Adrenal gland (tissue), 5 donors: ENCODE results near the gene CES1.

Experiments used
- CTCF ChIP-seq, 6 experiments: fragments of 450-650 bp in 4 of 6; fragments of 200-600 bp in 2 of 6; sonication (generic) in 1 of 6; IDR thresholded peaks; 1 replicate in 5 of 6; 2 replicates in 1 of 6; pipeline versions ENCODE4 v1.5.1 to v1.8.0; 2016 to 2021; ENCODE audit warnings: antibody characterized with exemption in 6 of 6, mild to moderate bottlenecking in 2 of 6, moderate library complexity in 1 of 6
- POLR2A ChIP-seq, 2 donors: fragments of 450-650 bp; IDR thresholded peaks; one replicate each; pipeline ENCODE4 v1.6.1; 2017; ENCODE audit warnings: antibody characterized with exemption in 2 of 2, mild to moderate bottlenecking in 2 of 2, moderate library complexity in 1 of 2
- donor health status: DM: no; HTN: no; CAD: no.

GRCh38 chr16:55830658-55831294 lies 2.1 kb downstream of the CES1 start:
- TF ChIP-seq CTCF (IDR thresholded peaks at IDR 0.05) (no peak), POLR2A (IDR thresholded peaks at IDR 0.05) (no peak)
